ENCODE data around the gene DEGS2.

GRCh38 chr14:100103250-100104005, 56.0 kb downstream of the DEGS2 start:
- TF ChIP-seq YY1 (IDR thresholded peaks at IDR 0.05; ENCODE audit: insufficient read depth, insufficient read length) (no peak), SUZ12 (IDR thresholded peaks at IDR 0.05; ENCODE audit: extremely low read depth, insufficient read depth, insufficient read length) (no peak), ZNF274 (IDR thresholded peaks at IDR 0.05; ENCODE audit: low read depth, low read length) (no peak)
